ENCODE measurements around the gene PRAMEF14.
"Not testable (repeated sequence)": the region's sequence is repeated elsewhere in the genome, so short reads cannot be mapped to it uniquely, and the experiment has no call there.

Gene PRAMEF14, protein sequence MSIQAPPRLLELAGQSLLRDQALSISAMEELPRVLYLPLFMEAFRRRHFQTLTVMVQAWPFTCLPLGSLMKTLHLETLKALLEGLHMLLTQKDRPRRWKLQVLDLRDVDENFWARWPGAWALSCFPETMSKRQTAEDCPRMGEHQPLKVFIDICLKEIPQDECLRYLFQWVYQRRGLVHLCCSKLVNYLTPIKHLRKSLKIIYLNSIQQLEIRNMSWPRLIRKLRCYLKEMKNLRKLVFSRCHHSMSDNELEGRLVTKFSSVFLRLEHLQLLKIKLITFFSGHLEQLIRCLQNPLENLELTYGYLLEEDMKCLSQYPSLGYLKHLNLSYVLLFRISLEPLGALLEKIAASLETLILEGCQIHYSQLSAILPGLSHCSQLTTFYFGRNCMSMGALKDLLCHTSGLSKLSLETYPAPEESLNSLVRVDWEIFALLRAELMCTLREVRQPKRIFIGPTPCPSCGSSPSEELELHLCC

GRCh38 chr1:13347034-13347433 is at the start of gene PRAMEF14:
TSS of gene PRAMEF14 (minus strand) at chr1:13347134. CDS start at chr1:13345314, 1,820 bp downstream.
- H3K9me3 ChIP-seq (ENCODE audit: low read length); H2AFZ ChIP-seq (ENCODE audit: low read depth, low read length); H3K36me3 ChIP-seq (ENCODE audit: insufficient read depth, low read length); H3K4me1 ChIP-seq (ENCODE audit: insufficient read depth, low read length); H3K4me3 ChIP-seq (ENCODE audit: low read length); H3K27me3 ChIP-seq (ENCODE audit: insufficient read depth, low read length): not testable (repeated sequence)

GRCh38 chr1:13395311-13395710 is 48.4 kb upstream of the PRAMEF14 start:
- not testable (repeated sequence) for H3K27me3 ChIP-seq (ENCODE audit: insufficient read depth, low read length); H3K36me3 ChIP-seq (ENCODE audit: insufficient read depth, low read length); H3K4me3 ChIP-seq (ENCODE audit: low read length); H3K4me1 ChIP-seq (ENCODE audit: insufficient read depth, low read length); H2AFZ ChIP-seq (ENCODE audit: low read depth, low read length); H3K9me3 ChIP-seq (ENCODE audit: low read length)

DNA sequence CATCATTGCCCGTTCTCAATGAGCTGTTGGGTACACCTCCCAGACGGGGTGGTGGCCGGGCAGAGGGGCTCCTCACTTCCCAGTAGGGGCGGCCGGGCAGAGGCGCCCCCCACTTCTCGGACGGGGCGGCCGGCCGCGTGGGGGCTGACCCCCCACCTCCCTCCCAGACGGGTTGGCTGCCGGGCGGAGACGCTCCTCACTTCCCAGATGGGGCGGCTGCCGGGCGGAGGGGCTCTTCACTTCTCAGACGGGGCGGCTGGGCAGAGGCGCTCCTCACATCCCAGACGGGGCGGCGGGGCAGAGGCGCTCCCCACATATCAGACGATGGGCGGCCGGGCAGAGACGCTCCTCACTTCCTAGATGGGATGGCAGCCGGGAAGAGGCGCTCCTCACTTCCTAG is 47.8 kb upstream of the PRAMEF14 start:
- H3K36me3 ChIP-seq (ENCODE audit: insufficient read depth, low read length); H3K27me3 ChIP-seq (ENCODE audit: insufficient read depth, low read length); H2AFZ ChIP-seq (ENCODE audit: low read depth, low read length); H3K9me3 ChIP-seq (ENCODE audit: low read length); H3K4me3 ChIP-seq (ENCODE audit: low read length); H3K4me1 ChIP-seq (ENCODE audit: insufficient read depth, low read length): not testable (repeated sequence)

DNA sequence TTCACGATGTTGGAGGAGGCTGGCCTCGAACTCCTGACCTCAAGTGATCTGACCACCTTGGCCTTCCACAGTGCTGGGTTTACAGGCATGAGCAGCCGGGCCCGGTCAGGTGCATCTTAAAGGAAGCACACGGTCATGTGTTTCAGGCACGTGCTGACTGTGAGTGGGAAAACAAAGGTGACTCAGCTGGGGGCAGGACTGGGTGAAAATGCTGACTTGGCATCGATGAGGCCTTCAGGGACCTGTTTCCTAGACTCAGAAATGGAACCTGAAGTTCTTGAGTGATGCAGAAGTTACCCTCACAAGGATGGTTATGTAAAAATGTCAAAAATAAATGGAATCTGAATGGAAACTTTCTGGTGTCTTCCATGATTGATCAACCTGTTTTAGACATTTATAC is 46.1 kb upstream of the PRAMEF14 start:
- H3K4me3 ChIP-seq (ENCODE audit: low read length); H3K9me3 ChIP-seq (ENCODE audit: low read length); H3K36me3 ChIP-seq (ENCODE audit: insufficient read depth, low read length); H3K4me1 ChIP-seq (ENCODE audit: insufficient read depth, low read length); H3K27me3 ChIP-seq (ENCODE audit: insufficient read depth, low read length); H2AFZ ChIP-seq (ENCODE audit: low read depth, low read length): not testable (repeated sequence)

GRCh38 chr1:13389332-13389731 is 42.4 kb upstream of the PRAMEF14 start, which contains the start of gene PRAMEF17:
TSS of gene PRAMEF17 (plus strand) at chr1:13389632. CDS start at chr1:13389658, 26 bp downstream.
- H3K4me1 ChIP-seq (ENCODE audit: insufficient read depth, low read length); H2AFZ ChIP-seq (ENCODE audit: low read depth, low read length); H3K4me3 ChIP-seq (ENCODE audit: low read length); H3K9me3 ChIP-seq (ENCODE audit: low read length); H3K36me3 ChIP-seq (ENCODE audit: insufficient read depth, low read length); H3K27me3 ChIP-seq (ENCODE audit: insufficient read depth, low read length): not testable (repeated sequence)

- H3K27me3 ChIP-seq (ENCODE audit: insufficient read depth, low read length); H3K36me3 ChIP-seq (ENCODE audit: insufficient read depth, low read length); H3K9me3 ChIP-seq (ENCODE audit: low read length); H2AFZ ChIP-seq (ENCODE audit: low read depth, low read length); H3K4me1 ChIP-seq (ENCODE audit: insufficient read depth, low read length); H3K4me3 ChIP-seq (ENCODE audit: low read length): not testable (repeated sequence)
Measured at GRCh38 chr1:13380380-13380779, 33.4 kb upstream of the PRAMEF14 start.

DNA sequence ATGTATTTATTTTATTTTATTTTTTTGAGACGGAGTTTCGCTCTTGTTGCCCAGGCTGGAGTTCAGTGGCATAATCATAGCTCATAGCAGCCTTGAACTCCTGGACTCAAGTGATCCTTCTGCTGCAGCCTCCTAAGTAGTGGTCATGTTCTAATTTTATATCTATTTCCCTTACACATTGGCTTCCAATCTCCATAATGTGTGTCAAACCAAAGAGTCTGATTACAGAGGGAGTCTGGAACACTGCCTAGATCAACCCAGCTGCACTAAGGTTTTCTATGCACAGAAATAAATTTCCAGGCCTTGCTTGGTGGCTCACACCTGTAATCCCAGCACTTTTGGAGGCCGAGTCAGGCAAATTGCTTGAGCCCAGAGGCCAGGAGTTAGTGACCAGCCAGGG is 32.0 kb upstream of the PRAMEF14 start:
- not testable (repeated sequence) for H2AFZ ChIP-seq (ENCODE audit: low read depth, low read length); H3K27me3 ChIP-seq (ENCODE audit: insufficient read depth, low read length); H3K9me3 ChIP-seq (ENCODE audit: low read length); H3K4me1 ChIP-seq (ENCODE audit: insufficient read depth, low read length); H3K4me3 ChIP-seq (ENCODE audit: low read length); H3K36me3 ChIP-seq (ENCODE audit: insufficient read depth, low read length)

DNA sequence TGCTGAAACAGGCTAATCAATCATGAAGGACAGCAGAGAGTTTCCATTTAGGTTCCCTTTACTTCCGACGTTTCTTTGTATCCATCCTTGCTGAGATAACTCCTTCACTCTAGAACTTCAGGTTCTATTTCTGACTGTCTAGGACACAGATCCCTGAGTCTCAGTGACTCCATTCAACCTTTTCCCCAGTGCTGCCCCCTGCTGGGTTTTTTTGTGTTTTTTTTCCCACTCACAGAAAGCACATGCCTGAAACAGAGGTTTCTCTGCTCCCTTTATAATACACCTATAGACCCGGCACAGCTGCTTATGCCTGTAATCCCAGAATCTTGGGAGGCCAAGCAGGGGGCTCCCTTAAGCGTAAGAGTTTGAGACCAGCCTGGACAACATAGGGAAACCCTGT is 21.6 kb upstream of the PRAMEF14 start:
- H3K36me3 ChIP-seq (ENCODE audit: insufficient read depth, low read length); H3K4me1 ChIP-seq (ENCODE audit: insufficient read depth, low read length); H2AFZ ChIP-seq (ENCODE audit: low read depth, low read length); H3K4me3 ChIP-seq (ENCODE audit: low read length); H3K27me3 ChIP-seq (ENCODE audit: insufficient read depth, low read length); H3K9me3 ChIP-seq (ENCODE audit: low read length): not testable (repeated sequence)

- H3K27me3 ChIP-seq (ENCODE audit: insufficient read depth, low read length); H2AFZ ChIP-seq (ENCODE audit: low read depth, low read length); H3K36me3 ChIP-seq (ENCODE audit: insufficient read depth, low read length); H3K9me3 ChIP-seq (ENCODE audit: low read length); H3K4me3 ChIP-seq (ENCODE audit: low read length); H3K4me1 ChIP-seq (ENCODE audit: insufficient read depth, low read length): not testable (repeated sequence)
Measured at GRCh38 chr1:13366536-13366935, 19.6 kb upstream of the PRAMEF14 start.

DNA sequence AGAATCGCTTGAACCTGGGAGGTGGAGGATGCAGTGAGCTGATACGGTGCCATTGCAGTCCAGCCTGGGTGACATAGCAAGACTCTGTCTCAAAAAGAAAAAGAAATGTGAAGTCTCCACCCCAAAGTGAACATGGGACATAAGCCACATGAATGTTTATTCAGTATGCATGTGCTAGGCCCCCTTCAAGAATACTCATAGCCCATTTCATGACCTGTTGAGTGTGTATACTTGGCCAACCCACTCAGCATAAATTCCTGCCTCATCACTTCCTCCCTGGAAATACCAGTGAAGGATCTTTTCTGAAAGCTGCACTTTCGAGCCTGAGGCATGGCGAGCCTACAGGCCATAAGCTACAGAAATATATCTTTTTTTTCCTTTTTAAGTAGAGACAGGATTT is 18.0 kb upstream of the PRAMEF14 start:
- not testable (repeated sequence) for H3K27me3 ChIP-seq (ENCODE audit: insufficient read depth, low read length); H2AFZ ChIP-seq (ENCODE audit: low read depth, low read length); H3K4me3 ChIP-seq (ENCODE audit: low read length); H3K36me3 ChIP-seq (ENCODE audit: insufficient read depth, low read length); H3K9me3 ChIP-seq (ENCODE audit: low read length); H3K4me1 ChIP-seq (ENCODE audit: insufficient read depth, low read length)

GRCh38 chr1:13362364-13362763 is 15.4 kb upstream of the PRAMEF14 start:
- H3K27me3 ChIP-seq (ENCODE audit: insufficient read depth, low read length); H3K9me3 ChIP-seq (ENCODE audit: low read length); H3K4me1 ChIP-seq (ENCODE audit: insufficient read depth, low read length); H3K4me3 ChIP-seq (ENCODE audit: low read length); H2AFZ ChIP-seq (ENCODE audit: low read depth, low read length); H3K36me3 ChIP-seq (ENCODE audit: insufficient read depth, low read length): not testable (repeated sequence)

DNA sequence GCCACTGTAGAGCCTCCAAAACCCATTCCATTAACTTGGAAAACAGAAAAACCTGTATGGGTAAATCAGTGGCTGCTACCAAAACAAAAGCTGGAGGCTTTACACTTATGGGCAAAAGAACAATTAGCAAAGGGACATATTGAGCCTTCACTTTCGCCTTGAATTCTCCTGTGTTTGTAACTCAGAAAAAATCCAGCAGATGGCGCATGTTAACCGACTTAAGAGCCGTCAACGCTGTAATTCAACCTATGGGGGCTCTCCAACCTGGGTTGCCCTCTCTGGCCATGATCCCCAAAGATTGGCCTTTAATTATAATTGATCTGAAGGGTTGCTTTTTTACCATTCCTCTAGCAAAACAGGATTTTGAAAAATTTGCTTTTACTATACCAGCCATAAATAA is 9.8 kb upstream of the PRAMEF14 start:
- H3K9me3 ChIP-seq (ENCODE audit: low read length); H3K36me3 ChIP-seq (ENCODE audit: insufficient read depth, low read length); H3K27me3 ChIP-seq (ENCODE audit: insufficient read depth, low read length); H2AFZ ChIP-seq (ENCODE audit: low read depth, low read length); H3K4me1 ChIP-seq (ENCODE audit: insufficient read depth, low read length); H3K4me3 ChIP-seq (ENCODE audit: low read length): not testable (repeated sequence)

DNA sequence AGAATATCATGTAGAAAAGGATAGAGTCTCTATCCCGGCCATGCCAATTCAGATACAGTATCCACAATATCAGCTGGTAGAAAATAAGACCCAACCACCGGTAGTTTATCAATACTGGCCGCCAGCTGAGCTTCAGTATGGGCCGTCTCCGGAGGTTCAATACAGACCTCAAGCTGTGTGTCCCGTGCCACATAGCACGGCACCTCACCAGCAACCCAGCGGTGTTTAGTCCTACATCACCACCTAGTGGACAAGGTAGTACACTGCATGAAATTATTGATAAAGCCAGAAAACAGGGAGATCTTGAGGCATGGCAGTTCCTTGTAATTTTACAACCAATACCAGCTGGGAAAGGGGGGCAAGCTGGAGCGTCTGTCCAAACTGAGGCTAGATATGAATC is 7.5 kb upstream of the PRAMEF14 start:
- H3K27me3 ChIP-seq (ENCODE audit: insufficient read depth, low read length); H2AFZ ChIP-seq (ENCODE audit: low read depth, low read length); H3K4me3 ChIP-seq (ENCODE audit: low read length); H3K36me3 ChIP-seq (ENCODE audit: insufficient read depth, low read length); H3K9me3 ChIP-seq (ENCODE audit: low read length); H3K4me1 ChIP-seq (ENCODE audit: insufficient read depth, low read length): not testable (repeated sequence)

GRCh38 chr1:13353476-13353875 is 6.5 kb upstream of the PRAMEF14 start:
- not testable (repeated sequence) for H3K36me3 ChIP-seq (ENCODE audit: insufficient read depth, low read length); H3K9me3 ChIP-seq (ENCODE audit: low read length); H2AFZ ChIP-seq (ENCODE audit: low read depth, low read length); H3K27me3 ChIP-seq (ENCODE audit: insufficient read depth, low read length); H3K4me3 ChIP-seq (ENCODE audit: low read length); H3K4me1 ChIP-seq (ENCODE audit: insufficient read depth, low read length)
